Hepatocyte (in vitro differentiated cells): Measurements from ENCODE around the gene CTXND1. TPM values are rescaled to one million over a fixed set of nuclear protein-coding genes. Genes with fewer than 3 reads are reported as not detected.

Source experiments
- DNase-seq: peaks from one replicate; pipeline ENCODE4 v3.0.0-alpha.2; 2016; ENCODE audit warnings: low spot score
- H2AFZ ChIP-seq: fragments of 200-600 bp; sonication (generic); 2 replicates; pipeline ENCODE4 v1.6.0; 2016; ENCODE audit warnings: antibody characterized with exemption, mild to moderate bottlenecking
- H3K27ac ChIP-seq: fragments of 200-600 bp; sonication (generic); 2 replicates; pipeline ENCODE4 v1.5.1; 2016; ENCODE audit warnings: mild to moderate bottlenecking
- H3K27me3 ChIP-seq: fragments of 200-600 bp; sonication (generic); 2 replicates; pipeline ENCODE4 v1.6.1; 2016
- H3K36me3 ChIP-seq: fragments of 200-600 bp; sonication (generic); replicated peaks from 2 replicates; pipeline ENCODE4 v1.5.1; 2016; ENCODE audit warnings: low read depth; ENCODE audit not compliant: insufficient read depth
- H3K4me1 ChIP-seq: fragments of 200-600 bp; sonication (generic); 2 replicates; pipeline ENCODE4 v1.5.1; 2016; ENCODE audit warnings: mild to moderate bottlenecking, moderate library complexity; ENCODE audit not compliant: insufficient read depth
- H3K4me2 ChIP-seq: fragments of 200-600 bp; sonication (generic); 2 replicates; pipeline ENCODE4 v1.6.0; 2016
- H3K4me3 ChIP-seq: fragments of 200-600 bp; sonication (generic); 2 replicates; pipeline ENCODE4 v1.5.1; 2016; ENCODE audit warnings: mild to moderate bottlenecking
- H3K79me2 ChIP-seq: fragments of 200-600 bp; sonication (generic); 2 replicates; pipeline ENCODE4 v1.6.0; 2017; ENCODE audit warnings: mild to moderate bottlenecking
- H3K9me2 ChIP-seq: fragments of 200-600 bp; sonication (generic); replicated peaks from 2 replicates; pipeline ENCODE4 v1.6.0; 2017; ENCODE audit warnings: mild to moderate bottlenecking; ENCODE audit not compliant: insufficient read depth
- H3K9me3 ChIP-seq: fragments of 200-600 bp; sonication (generic); 2 replicates; pipeline ENCODE4 v1.5.1; 2016; ENCODE audit warnings: low read depth, mild to moderate bottlenecking
- H4K20me1 ChIP-seq: fragments of 200-600 bp; sonication (generic); 2 replicates; pipeline ENCODE4 v1.6.0; 2016; ENCODE audit warnings: mild to moderate bottlenecking; ENCODE audit not compliant: insufficient read depth, poor library complexity, severe bottlenecking
- CTCF ChIP-seq: fragments of 200-600 bp; sonication (generic); IDR thresholded peaks from 2 replicates; pipeline ENCODE4 v1.5.1; 2016; ENCODE audit warnings: antibody characterized with exemption, mild to moderate bottlenecking; ENCODE audit not compliant: poor library complexity
- EZH2 ChIP-seq: fragments of 200-600 bp; sonication (generic); IDR thresholded peaks from 2 replicates; pipeline ENCODE4 v1.6.1; 2016; ENCODE audit warnings: antibody characterized with exemption, mild to moderate bottlenecking, borderline replicate concordance
- EZH2phosphoT487 ChIP-seq: fragments of 200-600 bp; sonication (generic); IDR thresholded peaks from one replicate; pipeline ENCODE4 v1.6.1; 2018; ENCODE audit warnings: antibody characterized with exemption, mild to moderate bottlenecking, low read depth, moderate library complexity; ENCODE audit not compliant: unreplicated experiment, severe bottlenecking
- WGBS: methylation state at CpG from one replicate; pipeline ENCODE4 v1.1.6; 2016; ENCODE audit warnings: low lambda C conversion rate; ENCODE audit errors: missing lambda C conversion rate; 5-methylcytosine and 5-hydroxymethylcytosine counted together
- polyA plus RNA-seq: library from polyadenylated mRNA; unstranded; fragments of >200 nt; fragmentation: Nextera tagmentation; extraction: Ambion mirVana; gene quantifications from 2 replicates; pipeline ENCODE4 v1.2.1, GENCODE V29; 2016
- total RNA-seq: library from RNA; depleted of rRNA; stranded (reverse); fragments of >200 nt; gene quantifications from 2 replicates; pipeline ENCODE4 v1.2.3, GENCODE V29; 2014

CTXND1 gene
- total and polyA plus RNA-seq, 2 experiments from 2014 or later = 1.4 to 1.5 TPM

- no peak overlapping the region for H2AFZ ChIP-seq
- no peak overlapping the region for H3K27ac ChIP-seq
- no peaks in the 10 kb centered on the region for H3K9me3 ChIP-seq
- peaks cover 28% of the 10 kb centered on the region for H3K27me3 ChIP-seq
- H3K9me2 ChIP-seq = no peaks in the 10 kb centered on the region
- no peak overlapping the region for H3K4me3 ChIP-seq
- H3K36me3 ChIP-seq = no peaks in the 10 kb centered on the region
- H4K20me1 ChIP-seq = no peaks in the 10 kb centered on the region
- 82% methylated on average over 7 of the region's 7 CpGs for WGBS
- DNase-seq = no peak
- H3K79me2 ChIP-seq = no peaks in the 10 kb centered on the region
- H3K4me1 ChIP-seq = no peaks in the 10 kb centered on the region
- H3K4me2 ChIP-seq = no peak overlapping the region
- TF ChIP-seq EZH2 (no peak), CTCF (no peak), EZH2phosphoT487 (no peak)
These were observed 16.1 kb upstream of the CTXND1 start for GRCh38 chr15:80268101-80268500.

DNA sequence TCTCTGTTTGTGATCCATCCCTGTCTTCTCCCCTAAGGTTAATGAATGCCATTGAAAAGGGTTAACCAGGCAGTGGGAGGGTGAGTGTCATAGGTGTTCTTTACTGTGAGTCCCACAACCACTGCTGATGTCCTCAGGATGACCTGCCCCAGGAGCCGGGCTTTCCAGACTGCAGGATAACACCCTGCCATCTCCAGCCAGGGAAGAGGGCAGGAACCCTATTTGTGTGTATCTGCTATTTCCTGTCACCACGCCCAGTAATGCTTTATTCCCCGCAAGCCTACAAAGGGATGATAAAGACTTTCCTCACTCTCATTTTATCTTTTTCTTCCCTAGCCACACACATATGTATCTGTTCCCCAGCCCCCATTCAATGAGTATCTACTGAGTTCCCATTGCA is 15.6 kb upstream of the CTXND1 start:
- TF ChIP-seq EZH2 = no peak
- no peak for TF ChIP-seq CTCF
- TF ChIP-seq EZH2phosphoT487 = no peak
- 72% methylated on average over 3 of the region's 3 CpGs for WGBS
- no peak overlapping the region for H3K4me3 ChIP-seq
- H4K20me1 ChIP-seq = no peaks in the 10 kb centered on the region
- no peak for DNase-seq
- H3K4me2 ChIP-seq = no peak overlapping the region
- H3K27me3 ChIP-seq = peaks cover 28% of the 10 kb centered on the region
- no peak overlapping the region for H2AFZ ChIP-seq
- H3K27ac ChIP-seq = no peak overlapping the region
- no peaks in the 10 kb centered on the region for H3K36me3 ChIP-seq
- no peaks in the 10 kb centered on the region for H3K79me2 ChIP-seq
- H3K9me3 ChIP-seq = no peaks in the 10 kb centered on the region
- H3K4me1 ChIP-seq = no peaks in the 10 kb centered on the region
- no peaks in the 10 kb centered on the region for H3K9me2 ChIP-seq

DNA sequence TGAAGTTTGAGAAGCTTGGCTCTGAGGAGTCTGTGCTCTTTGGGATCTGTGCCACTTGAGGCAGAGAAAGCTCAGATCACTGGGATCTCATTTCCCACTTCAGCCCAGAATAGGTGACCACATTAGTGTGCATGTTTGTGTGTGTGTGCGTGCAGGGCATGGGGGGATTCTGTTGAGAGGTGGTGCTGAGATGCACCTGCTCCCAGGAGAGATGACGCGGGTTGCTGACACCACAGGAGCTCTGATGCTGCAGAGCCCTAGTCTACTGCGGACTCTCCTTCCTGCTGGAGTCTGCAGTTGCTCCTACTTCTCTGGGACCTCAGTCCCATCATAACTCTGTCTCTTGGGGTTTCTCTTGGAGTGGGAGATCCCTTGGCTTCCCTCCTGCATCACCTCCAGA is 14.7 kb upstream of the CTXND1 start:
- H3K4me2 ChIP-seq = no peak overlapping the region
- 85% methylated on average over 4 of the region's 4 CpGs for whole genome bisulfite sequencing
- DNase-seq = no peak

More for the DNA sequence above, 14.7 kb upstream of the CTXND1 start:
- Histone ChIP-seq H2AFZ (no peak overlapping the region), H3K27ac (no peak overlapping the region), H4K20me1 (no peaks in the 10 kb centered on the region), H3K4me1 (no peaks in the 10 kb centered on the region), H3K9me2 (no peaks in the 10 kb centered on the region), H3K27me3 (peaks cover 31% of the 10 kb centered on the region), H3K36me3 (no peaks in the 10 kb centered on the region), H3K9me3 (no peaks in the 10 kb centered on the region), H3K4me3 (no peak overlapping the region), H3K79me2 (no peaks in the 10 kb centered on the region)
- TF ChIP-seq EZH2phosphoT487 (no peak), CTCF (no peak), EZH2 (no peak)
